GM19455 (cell line): Measurements from ENCODE around the gene KLRK1.
"Not testable (repeated sequence)": the region's sequence is repeated elsewhere in the genome, so short reads cannot be mapped to it uniquely, and the experiment has no call there.

ENCODE experiments used
- ATAC-seq: cut with Tn5 transposase; IDR thresholded peaks from one replicate; pipeline ENCODE4 v1.9.1; 2021; ENCODE audit not compliant: unreplicated experiment

The KLRK1 gene

DNA sequence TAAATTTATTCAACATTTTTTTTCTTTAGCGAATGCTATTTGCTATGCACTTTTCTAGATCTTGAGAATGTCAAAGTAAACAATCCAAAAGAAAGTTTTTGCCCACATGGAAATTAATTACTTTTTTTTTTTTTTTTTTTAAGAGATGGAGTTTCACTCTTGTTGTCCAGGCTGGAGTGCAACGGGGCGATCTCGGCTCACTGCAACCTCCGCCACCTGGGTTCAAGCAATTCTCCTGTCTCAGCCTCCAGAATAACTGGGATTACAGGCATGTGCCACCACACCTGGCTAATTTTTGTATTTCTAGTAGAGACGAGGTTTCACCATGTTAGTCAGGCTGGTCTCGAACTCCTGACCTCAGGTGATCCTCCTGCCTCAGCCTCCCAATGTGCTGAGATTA, 1.1 kb upstream of the KLRK1 start:
- ATAC-seq, result not testable (repeated sequence)

DNA sequence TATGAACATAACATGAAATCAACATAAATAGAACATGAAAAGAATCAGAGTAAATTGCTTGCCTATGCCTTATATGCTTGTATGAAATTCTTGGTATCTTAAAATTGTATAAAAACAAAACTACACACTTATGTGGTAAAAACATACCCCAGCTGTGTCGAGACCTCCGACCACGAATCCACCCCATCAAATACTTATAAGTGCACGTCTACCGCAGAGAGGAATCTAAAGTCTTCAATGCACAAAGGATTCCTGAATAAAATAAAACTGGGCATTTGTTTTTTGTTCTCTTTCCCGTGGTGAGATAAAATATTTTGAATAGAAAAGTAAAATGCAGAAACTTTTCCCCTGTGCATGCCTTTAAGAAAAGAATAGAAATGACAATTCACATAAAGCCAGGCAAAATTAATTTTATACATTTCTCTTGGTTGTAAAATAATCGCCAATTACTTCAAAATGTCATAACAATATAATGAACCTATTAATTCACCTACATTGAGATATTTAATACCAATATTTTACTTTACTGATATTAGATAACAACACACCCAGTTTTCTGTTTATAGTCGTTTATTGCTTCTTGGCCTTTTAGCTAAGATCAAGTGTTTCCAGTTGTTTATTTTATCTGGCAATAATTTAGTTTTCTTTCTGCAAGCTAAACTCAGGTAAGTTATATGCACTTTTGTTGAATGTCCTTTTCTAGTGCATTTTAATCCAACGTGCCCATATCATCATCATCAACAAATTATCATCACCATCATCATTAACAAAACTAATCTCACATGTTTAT, 1.0 kb downstream of the KLRK1 start:
- ATAC-seq, result no peak

- ATAC-seq, result not testable (repeated sequence)
Measured at GRCh38 chr12:10387498-10387897, 2.3 kb downstream of the KLRK1 start.

- ATAC-seq, result no peak
Measured at GRCh38 chr12:10386857-10387256, 3.0 kb downstream of the KLRK1 start.

- ATAC-seq, result no peak
Measured at GRCh38 chr12:10385166-10385613, 4.7 kb downstream of the KLRK1 start.

GRCh38 chr12:10384191-10384590, 5.7 kb downstream of the KLRK1 start:
- no peak for ATAC-seq

- no peak for ATAC-seq
Measured at GRCh38 chr12:10381928-10382628, 7.8 kb downstream of the KLRK1 start.

GRCh38 chr12:10378737-10379136, 11.1 kb downstream of the KLRK1 start:
- ATAC-seq, result not testable (repeated sequence)

DNA sequence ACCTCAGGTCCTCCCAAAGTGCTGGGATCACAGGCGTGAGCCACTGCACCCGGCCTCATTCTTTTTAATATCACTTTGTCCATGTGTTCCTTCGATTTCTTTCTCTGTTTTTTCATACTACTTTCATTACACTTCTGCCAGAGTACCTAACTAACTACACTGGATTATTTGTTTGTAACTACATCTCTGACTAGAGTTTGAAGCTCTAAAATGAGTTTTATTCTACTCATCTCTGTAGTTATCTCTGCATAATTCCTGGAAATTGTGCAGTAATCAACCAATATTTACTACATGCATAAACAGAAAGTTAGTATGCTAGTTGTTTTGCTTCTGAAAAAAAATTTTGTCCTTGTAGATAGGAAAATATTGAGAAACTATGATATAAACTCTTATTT, 15.2 kb downstream of the KLRK1 start:
- no peak for ATAC-seq

GRCh38 chr12:10372559-10372958, 17.3 kb downstream of the KLRK1 start:
- no peak for ATAC-seq

DNA sequence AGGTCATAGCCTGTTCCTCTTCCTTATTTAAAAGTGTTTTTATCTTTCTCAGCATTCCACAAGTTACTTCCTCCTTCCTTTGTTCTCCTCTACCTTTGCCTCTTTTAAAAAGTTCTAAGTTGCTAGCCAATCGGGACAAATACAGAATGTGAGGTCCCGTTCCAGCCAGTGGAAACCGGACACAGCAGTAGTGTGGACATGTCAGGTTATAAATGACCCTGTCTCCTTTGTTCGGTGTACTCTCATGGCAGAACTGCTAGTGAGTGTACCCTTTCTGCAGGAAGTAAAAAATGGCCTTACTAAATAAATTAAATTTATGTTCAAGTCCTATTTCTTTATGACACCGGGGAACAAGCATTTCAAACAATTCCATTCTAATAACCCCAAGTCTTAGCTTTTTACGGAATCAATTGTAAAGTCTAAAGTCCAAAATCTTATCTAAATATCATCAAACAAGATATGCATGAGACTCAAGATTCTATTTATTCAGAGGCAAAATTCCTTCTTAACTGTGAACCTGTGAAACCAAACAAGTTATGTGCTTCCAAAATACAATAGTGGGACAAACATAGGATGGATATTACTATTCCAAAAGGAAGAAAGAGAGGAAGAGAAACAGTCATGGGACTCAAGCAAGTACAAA, 17.8 kb downstream of the KLRK1 start:
- ATAC-seq, result not testable (repeated sequence)

DNA sequence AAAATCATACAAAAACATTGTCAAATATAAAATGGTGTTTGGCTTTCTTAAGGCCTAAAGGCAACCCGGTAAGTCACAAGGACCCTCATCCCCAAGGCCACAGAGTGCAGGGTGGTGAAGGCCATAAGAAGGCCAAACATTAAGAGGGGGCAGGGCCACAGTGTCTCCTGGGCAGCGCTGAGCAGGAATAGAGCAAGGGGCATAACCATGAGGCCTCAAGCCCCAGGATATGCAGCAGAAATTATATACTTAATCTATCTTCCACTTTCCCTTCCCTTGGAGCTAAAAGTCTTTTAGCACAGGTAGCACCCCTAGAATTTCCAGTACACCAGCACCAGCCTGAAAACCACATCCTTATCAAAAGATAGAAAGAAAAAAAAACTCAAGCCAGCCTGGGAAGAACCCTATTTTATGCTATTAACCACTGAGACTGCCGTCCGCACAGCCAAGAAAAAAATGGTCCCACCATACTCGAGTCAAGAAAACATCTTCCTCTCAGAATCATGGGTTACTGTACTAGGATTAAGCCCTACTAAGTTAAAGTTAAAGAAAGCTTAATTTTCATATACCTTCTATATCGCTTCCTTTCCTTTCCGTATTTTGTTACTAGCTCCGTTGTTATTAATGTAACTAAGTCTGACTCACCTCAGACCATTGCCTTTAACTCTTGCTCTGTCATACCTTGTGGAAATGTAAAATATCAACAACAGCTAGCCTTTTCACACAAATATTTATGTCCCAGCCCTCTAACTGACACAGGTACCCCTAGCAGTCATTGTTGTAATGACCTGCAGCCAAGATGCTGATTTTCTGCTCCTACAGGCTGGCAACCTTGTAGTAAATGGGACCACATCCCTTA, 20.1 kb downstream of the KLRK1 start:
- ATAC-seq, result no peak

DNA sequence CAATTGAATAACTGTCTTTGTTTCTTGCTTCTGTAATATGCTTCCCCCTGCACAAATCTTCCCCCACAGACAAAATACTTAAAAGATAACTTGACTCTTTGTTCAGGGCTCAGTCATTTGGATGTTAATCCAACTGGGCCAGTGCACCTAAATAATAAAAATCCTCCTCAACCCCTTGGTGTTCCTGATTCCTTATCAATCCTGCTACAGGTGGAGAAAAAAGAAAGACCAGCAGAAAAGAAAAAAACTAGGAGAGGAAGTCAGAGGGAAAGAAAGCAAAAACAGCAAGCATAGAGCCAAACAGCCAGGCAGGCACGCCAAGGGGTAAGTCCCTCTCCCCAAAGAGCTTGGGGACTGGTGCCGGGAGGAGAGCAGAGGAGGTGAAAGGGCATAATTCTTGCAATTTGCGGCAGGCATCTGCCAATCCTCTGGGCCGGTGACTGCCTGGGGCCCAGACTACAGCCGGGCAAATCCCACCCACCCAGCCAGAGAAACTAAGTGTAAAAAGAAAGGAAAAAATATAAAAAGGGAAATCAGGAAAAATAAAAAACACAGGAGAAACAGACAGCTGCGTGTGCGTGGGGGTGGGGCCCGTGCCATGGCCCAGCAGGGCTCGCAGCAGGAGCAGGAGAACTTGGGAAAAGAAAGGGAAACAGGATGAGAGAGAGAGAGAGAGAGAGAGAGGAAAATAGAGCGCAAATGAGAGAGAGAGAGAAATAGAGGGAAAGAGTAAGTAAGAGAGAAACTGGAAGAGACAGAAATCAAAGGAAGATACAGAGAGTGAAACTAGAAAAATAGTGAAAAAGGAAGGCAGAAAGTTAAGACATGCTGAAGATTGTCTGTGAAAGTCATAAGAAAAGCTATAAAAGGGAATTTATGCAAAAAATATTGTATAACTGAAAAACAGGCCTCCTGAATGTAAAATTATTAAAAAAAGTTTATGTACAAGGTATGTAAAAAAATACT, 21.4 kb downstream of the KLRK1 start:
- no peak for ATAC-seq

GRCh38 chr12:10367714-10368113, 22.1 kb downstream of the KLRK1 start:
- ATAC-seq, result not testable (repeated sequence)

- no peak for ATAC-seq
Measured at GRCh38 chr12:10366875-10367274, 23.0 kb downstream of the KLRK1 start.

DNA sequence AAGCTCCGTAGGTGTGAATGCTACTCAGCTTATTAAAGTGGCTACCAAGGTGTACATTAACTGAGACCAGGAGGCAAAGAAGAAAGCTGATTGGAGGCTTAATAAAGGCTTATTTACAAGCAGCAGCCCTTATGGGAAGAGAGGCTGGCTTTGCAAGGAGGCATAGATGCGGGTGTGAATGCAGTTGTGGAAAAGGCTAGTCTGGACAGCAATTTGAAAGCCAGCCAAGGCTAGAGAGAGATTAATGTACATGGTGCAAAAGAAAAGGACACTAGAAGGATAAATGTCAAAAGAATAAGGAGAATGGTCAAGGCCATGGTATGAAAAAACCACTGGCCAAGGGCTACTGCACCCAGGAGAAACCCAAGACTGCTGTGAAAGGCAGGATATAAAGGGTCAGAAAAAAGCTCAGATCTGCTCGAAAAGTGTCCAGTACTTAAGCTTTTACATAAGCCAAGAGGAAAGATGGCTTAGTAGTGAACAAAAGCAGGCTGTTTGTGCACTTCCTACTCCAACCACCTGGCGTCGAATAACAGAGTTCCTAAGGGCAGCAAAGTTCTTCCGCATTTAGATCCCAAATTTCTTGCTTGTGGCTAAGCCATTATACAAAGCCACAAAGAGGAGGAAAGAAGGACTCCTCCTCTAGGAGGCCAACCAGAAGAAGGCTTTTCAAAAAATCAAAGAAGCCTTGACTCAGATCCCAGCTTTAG, 24.0 kb downstream of the KLRK1 start:
- ATAC-seq, result no peak

DNA sequence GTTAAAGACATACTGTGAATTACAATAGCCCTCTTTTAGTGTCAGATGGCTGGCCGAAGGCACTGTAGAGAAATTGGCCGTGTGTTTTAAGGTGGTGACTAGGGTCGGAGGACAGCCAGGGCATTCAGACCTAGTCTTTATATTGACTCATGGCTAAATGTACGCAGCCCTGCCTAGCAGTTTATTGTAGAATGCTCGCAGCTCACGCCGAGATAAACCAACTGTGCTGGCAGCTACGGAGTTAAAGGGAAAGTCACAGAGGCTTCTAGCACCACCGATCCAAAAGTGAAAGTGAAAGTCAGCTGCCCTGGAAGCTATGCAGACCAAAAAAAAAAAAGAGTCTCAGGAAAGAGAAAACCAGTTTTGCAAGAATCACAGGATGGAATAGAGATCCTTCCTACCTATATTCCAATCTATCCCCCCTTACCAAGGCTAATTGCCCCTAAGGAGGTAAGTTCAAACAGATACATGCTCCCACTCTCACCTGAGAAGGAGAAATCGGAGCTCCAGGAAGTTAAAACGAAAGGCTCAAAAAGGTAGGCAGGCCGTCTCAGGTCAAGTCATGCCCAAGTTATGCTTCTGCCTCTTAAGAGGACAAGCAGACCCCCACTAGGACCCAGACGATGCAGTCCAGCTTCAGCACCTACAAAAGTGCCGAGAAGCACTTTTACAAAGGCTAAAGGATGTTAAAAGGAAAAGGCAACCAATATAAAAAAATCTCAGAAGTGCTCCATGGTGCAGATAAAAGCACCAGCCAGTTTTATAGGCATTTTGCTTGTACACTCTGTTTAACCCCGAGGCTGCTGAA, 24.8 kb downstream of the KLRK1 start:
- peak; percentile 52 for ATAC-seq
